Activated naive CD8-positive, alpha-beta T cell treated with anti-CD3 and anti-CD28 coated beads, Interleukin-2, amount 50 U/mL, for 16 hours (primary cell): Measurements from ENCODE around the gene WDR6.
"Not testable (repeated sequence)": the region's sequence is repeated elsewhere in the genome, so short reads cannot be mapped to it uniquely, and the experiment has no call there.

Source experiments
- DNase-seq: peaks from one replicate; pipeline ENCODE4 v3.0.0-alpha.2; 2020; ENCODE audit warnings: low read depth, low spot score

Gene WDR6

GRCh38 chr3:48990636-48991469 lies 16.3 kb upstream of the WDR6 start:
- no peak for DNase-seq

GRCh38 chr3:48991851-48992545 lies 15.2 kb upstream of the WDR6 start:
- DNase-seq, result no peak

GRCh38 chr3:48993834-48994233 lies 13.4 kb upstream of the WDR6 start:
- no peak for DNase-seq

GRCh38 chr3:48996640-48997039 lies 10.6 kb upstream of the WDR6 start:
- no peak for DNase-seq

DNA sequence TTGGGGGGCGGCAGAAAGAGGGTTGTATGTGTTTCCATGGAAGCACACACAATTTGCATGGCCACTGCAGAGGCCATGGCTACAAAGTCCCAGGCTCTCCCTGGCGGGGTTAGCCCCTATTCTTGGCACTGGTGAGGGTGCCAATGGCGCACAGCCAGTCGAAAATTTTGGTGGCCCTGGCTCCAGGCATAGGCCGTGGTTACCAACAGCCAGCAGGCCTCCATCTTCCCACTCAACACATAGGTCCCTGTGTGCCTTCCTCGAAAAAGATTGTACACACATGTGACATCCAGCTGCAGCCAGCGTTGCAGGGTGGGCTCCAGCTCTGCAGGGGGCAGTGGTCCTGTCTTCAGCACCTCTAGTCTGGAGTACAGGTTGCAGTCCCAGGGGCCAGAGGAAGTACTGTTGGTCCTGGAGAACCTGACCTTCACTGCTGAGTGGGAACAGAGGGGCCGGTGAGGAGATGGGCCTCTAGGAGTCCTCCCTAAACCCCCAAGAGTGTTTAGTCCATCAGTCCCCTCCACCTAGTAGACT lies 10.0 kb upstream of the WDR6 start:
- no peak for DNase-seq

- no peak for DNase-seq
These were observed 9.2 kb upstream of the WDR6 start for GRCh38 chr3:48997714-48998637.

GRCh38 chr3:48999085-48999858 lies 7.9 kb upstream of the WDR6 start:
- DNase-seq, result no peak

- no peak for DNase-seq
These were observed 6.0 kb upstream of the WDR6 start for GRCh38 chr3:49001155-49001554.

DNA sequence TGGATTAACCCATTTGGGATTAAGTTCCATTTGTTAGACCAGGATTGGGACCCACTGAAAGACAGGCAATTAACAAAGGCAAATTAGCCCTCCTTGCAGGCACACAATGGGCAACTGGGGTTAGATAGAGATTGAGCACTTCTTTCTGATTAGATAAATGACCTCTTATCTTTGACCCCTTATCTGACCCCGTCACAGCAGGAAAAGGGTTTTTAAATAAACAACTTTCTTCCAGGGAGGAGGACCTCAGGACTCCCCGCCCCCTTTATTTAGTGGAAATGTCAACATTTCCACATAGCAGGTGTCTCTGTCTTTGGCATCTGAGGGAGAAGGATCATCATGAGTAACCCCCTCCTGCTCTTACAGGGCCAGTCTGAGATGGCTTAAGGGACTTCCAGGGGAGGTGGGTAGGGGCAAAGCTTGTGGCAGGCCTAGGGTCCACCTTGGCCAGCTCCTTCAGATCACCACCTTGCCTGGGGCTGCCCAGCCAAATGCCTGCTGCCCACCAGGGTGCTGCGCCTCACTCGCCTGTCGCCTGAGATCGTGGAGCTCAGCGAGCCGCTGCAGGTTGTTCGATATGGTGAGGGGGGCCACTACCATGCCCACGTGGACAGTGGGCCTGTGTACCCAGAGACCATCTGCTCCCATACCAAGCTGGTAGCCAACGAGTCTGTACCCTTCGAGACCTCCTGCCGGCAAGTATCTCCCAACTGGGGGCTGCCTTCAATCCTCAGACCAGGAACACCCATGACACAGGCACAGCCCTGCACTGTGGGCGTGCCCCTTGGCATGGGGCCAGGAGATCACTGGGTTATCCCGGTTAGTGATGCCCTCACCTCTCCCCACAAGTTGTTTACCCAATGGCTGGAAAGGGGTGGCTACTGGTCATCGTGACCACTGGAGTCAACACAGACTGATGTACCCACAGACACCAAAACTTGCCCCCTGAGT lies 2.6 kb upstream of the WDR6 start:
- no peak for DNase-seq

- no peak for DNase-seq
These were observed 1.9 kb upstream of the WDR6 start for GRCh38 chr3:49005303-49005680.

DNA sequence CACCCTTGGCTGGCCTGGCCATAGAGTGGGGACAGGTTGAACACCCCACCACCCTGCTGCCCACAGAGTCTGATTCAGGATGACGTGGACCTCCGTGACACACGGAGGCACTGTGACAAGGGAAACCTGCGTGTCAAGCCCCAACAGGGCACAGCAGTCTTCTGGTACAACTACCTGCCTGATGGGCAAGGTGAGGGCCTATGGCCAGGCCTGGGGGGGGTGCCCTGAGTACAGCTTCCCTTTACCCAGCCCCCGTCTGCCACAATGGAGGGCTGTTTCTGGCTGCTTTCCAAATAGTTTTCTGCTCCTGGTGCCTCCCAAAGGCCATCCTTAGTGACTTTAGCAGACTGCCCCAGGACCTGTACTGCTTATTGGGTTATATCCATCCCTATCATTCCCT lies 1.2 kb upstream of the WDR6 start:
- no peak for DNase-seq

- no peak for DNase-seq
These were observed 653 bp upstream of the WDR6 start for GRCh38 chr3:49006408-49007067.

GRCh38 chr3:49007771-49008528 lies 759 bp downstream of the WDR6 start:
- peak; percentile 59 for DNase-seq

- DNase-seq, result not testable (repeated sequence)
These were observed 1.4 kb downstream of the WDR6 start for GRCh38 chr3:49008627-49009026.

- DNase-seq, result no peak
These were observed 2.2 kb downstream of the WDR6 start for GRCh38 chr3:49009396-49009795.

DNA sequence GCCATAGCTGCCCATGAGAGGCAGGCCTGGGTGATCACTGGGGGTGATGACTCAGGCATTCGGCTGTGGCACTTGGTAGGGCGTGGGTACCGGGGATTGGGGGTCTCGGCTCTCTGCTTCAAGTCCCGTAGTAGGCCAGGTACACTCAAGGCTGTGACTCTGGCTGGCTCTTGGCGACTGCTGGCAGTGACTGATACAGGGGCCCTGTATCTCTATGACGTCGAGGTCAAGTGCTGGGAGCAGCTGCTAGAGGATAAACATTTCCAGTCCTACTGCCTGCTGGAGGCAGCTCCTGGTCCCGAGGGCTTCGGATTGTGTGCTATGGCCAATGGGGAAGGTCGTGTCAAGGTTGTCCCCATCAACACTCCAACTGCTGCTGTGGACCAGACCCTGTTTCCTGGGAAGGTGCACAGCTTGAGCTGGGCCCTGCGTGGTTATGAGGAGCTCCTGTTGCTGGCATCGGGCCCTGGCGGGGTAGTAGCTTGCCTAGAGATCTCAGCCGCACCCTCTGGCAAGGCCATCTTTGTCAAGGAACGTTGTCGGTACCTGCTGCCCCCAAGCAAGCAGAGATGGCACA lies 5.3 kb downstream of the WDR6 start:
- DNase-seq, result no peak

GRCh38 chr3:49013113-49013737 lies 6.0 kb downstream of the WDR6 start:
- no peak for DNase-seq
